HG02981 (cell line): ENCODE measurements around the gene LCN10.
"Not testable (repeated sequence)": the region's sequence is repeated elsewhere in the genome, so short reads cannot be mapped to it uniquely, and the experiment has no call there.

ENCODE experiments used
- ATAC-seq: cut with Tn5 transposase; IDR thresholded peaks from one replicate; pipeline ENCODE4 v1.9.1; 2021; ENCODE audit warnings: mild to moderate bottlenecking, moderate library complexity; ENCODE audit not compliant: unreplicated experiment

LCN10 gene

GRCh38 chr9:136742591-136743391, at the start of gene LCN10:
TSS of gene LCN10 (minus strand) at chr9:136742940. CDS start at chr9:136742903, 37 bp downstream.
- ATAC-seq: no peak

GRCh38 chr9:136791516-136792276, 49.0 kb upstream of the LCN10 start:
- no peak for ATAC-seq

- peak; percentile 81 for ATAC-seq
These were observed 48.1 kb upstream of the LCN10 start, which contains the start of gene TMEM141 for GRCh38 chr9:136790640-136791515. TSS of gene TMEM141 (plus strand) at chr9:136791344. CDS start at chr9:136791371, 27 bp downstream.

GRCh38 chr9:136789523-136789937, 46.8 kb upstream of the LCN10 start:
- no peak for ATAC-seq

- ATAC-seq: not testable (repeated sequence)
These were observed 46.1 kb upstream of the LCN10 start for GRCh38 chr9:136788644-136789522.

- no peak for ATAC-seq
These were observed 45.1 kb upstream of the LCN10 start for GRCh38 chr9:136787690-136788400.

- not testable (repeated sequence) for ATAC-seq
These were observed 44.2 kb upstream of the LCN10 start for GRCh38 chr9:136786983-136787382.

GRCh38 chr9:136786451-136786850, 43.7 kb upstream of the LCN10 start:
- no peak for ATAC-seq

GRCh38 chr9:136785565-136786355, 43.0 kb upstream of the LCN10 start:
- ATAC-seq: not testable (repeated sequence)

GRCh38 chr9:136784997-136785361, 42.2 kb upstream of the LCN10 start:
- no peak for ATAC-seq

- no peak for ATAC-seq
These were observed 41.7 kb upstream of the LCN10 start for GRCh38 chr9:136784249-136784996.

GRCh38 chr9:136782452-136782851, 39.7 kb upstream of the LCN10 start:
- ATAC-seq: no peak

GRCh38 chr9:136779808-136780207, 37.1 kb upstream of the LCN10 start:
- ATAC-seq: no peak

- ATAC-seq: no peak
These were observed 34.6 kb upstream of the LCN10 start for GRCh38 chr9:136777359-136777758.

GRCh38 chr9:136776947-136777346, 34.2 kb upstream of the LCN10 start:
- ATAC-seq: no peak

GRCh38 chr9:136775191-136775590, 32.5 kb upstream of the LCN10 start:
- ATAC-seq: no peak

- no peak for ATAC-seq
These were observed 31.8 kb upstream of the LCN10 start for GRCh38 chr9:136774416-136775045.
